RWPE2 (cell line): ENCODE measurements around the gene ZNF469.

Experiments
- ATAC-seq: fragments of 200-7000 bp; cut with Tn5 transposase; 3 replicates; pipeline ENCODE4 v1.9.1; 2021; ENCODE audit warnings: low read depth
- DNase-seq: peaks from one replicate; pipeline ENCODE4 v3.0.0-alpha.2; 2020; ENCODE audit warnings: low spot score
- H3K27ac ChIP-seq: fragments of 450-650 bp; 2 replicates; pipeline ENCODE4 v1.5.1; 2017; ENCODE audit warnings: mild to moderate bottlenecking; ENCODE audit not compliant: poor library complexity, severe bottlenecking
- H3K27me3 ChIP-seq: fragments of 250-450 bp; sonication (Bioruptor Pico); 2 replicates; pipeline ENCODE4 v1.5.1; 2021; ENCODE audit warnings: mild to moderate bottlenecking, moderate library complexity; ENCODE audit not compliant: insufficient read depth, poor library complexity, severe bottlenecking
- H3K36me3 ChIP-seq: fragments of 250-450 bp; sonication (Bioruptor Pico); 2 replicates; pipeline ENCODE4 v1.5.1; 2020; ENCODE audit warnings: low read depth, mild to moderate bottlenecking, moderate library complexity
- H3K4me1 ChIP-seq: fragments of 250-450 bp; sonication (Bioruptor Pico); 2 replicates; pipeline ENCODE4 v1.5.1; 2021; ENCODE audit warnings: mild to moderate bottlenecking, moderate library complexity; ENCODE audit not compliant: insufficient read depth, poor library complexity, severe bottlenecking
- H3K4me3 ChIP-seq: fragments of 250-450 bp; sonication (Bioruptor Pico); 2 replicates; pipeline ENCODE4 v1.5.1; 2021; ENCODE audit warnings: mild to moderate bottlenecking, moderate library complexity; ENCODE audit not compliant: severe bottlenecking
- H3K9me3 ChIP-seq: fragments of 250-450 bp; sonication (Bioruptor Pico); 2 replicates; pipeline ENCODE4 v1.5.1; 2021; ENCODE audit warnings: mild to moderate bottlenecking, moderate library complexity; ENCODE audit not compliant: severe bottlenecking
- CTCF ChIP-seq: fragments of 450-650 bp; IDR thresholded peaks from one replicate; pipeline ENCODE4 v1.5.1; 2017; ENCODE audit warnings: mild to moderate bottlenecking, moderate library complexity; ENCODE audit not compliant: poor library complexity, severe bottlenecking

The ZNF469 gene

DNA sequence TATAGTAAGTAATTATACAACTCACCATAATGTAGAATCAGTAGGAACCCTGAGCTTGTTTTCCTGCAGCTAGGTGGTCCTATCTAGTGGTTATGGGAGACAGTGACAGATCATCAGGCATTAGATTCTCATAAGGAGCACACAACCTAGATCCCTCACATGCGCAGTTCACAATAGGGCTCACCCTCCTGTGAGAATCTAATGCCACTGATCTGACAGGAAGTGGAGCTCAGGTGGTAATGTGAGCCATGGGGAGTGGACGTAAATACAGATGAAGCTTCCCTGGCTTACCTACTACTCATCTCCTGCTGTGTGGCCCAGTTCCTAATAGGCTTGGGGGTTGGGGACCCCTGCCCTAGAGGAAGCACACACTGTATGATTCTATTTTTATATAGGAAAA lies 21.8 kb upstream of the ZNF469 start:
- no peaks in the 10 kb centered on the region for H3K4me1 ChIP-seq
- peaks cover 12% of the 10 kb centered on the region for H3K27me3 ChIP-seq
- H3K36me3 ChIP-seq, result no peaks in the 10 kb centered on the region
- ATAC-seq (no peak), DNase-seq (no peak)
- no peak overlapping the region for H3K27ac ChIP-seq
- no peaks in the 10 kb centered on the region for H3K9me3 ChIP-seq
- no peak for TF ChIP-seq CTCF
- no peak overlapping the region for H3K4me3 ChIP-seq

GRCh38 chr16:88361775-88362174 lies 21.0 kb upstream of the ZNF469 start:
- DNase-seq (no peak), ATAC-seq (no peak)
- H3K36me3 ChIP-seq, result no peaks in the 10 kb centered on the region
- peaks cover 12% of the 10 kb centered on the region for H3K27me3 ChIP-seq
- no peak overlapping the region for H3K4me3 ChIP-seq
- H3K9me3 ChIP-seq, result no peaks in the 10 kb centered on the region
- H3K4me1 ChIP-seq, result no peaks in the 10 kb centered on the region
- H3K27ac ChIP-seq, result no peak overlapping the region
- TF ChIP-seq CTCF, result no peak

GRCh38 chr16:88363239-88363891 lies 19.4 kb upstream of the ZNF469 start:
- DNase-seq (no peak), ATAC-seq (no peak)
- H3K4me1 ChIP-seq, result no peaks in the 10 kb centered on the region
- no peak for TF ChIP-seq CTCF
- peaks cover 12% of the 10 kb centered on the region for H3K27me3 ChIP-seq
- H3K36me3 ChIP-seq, result no peaks in the 10 kb centered on the region
- H3K9me3 ChIP-seq, result no peaks in the 10 kb centered on the region
- no peak overlapping the region for H3K27ac ChIP-seq
- no peak overlapping the region for H3K4me3 ChIP-seq

DNA sequence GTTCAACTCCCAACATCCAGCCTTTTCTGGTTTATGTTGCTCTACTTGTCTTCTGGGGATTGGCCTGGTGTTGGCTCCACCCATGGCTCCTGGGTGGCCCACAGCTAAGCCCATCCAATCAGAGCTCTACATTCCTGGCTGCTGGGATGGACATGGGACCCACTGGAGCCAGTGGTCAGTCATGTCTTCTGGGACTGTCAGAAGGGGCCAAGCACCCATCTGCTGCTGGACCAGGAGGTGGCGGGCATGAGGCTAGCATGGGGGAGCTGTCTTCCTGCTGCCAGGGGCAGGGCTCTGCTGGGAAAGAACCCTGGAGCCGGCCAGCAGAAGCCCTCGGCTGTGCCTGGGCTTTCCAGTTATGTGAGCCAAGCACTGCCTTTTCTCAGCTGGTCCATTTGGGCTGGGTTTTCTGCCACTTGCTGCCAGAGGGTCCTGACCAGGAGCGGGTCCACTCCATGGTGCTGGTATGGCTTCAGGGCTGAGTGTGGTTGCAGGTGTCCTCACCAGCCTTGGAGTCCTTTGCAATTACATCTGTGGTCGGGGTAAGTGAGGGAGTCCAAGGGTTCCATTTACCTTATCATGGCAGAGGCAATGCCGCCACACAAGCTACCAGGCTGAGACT lies 17.4 kb upstream of the ZNF469 start:
- Histone ChIP-seq H3K9me3 (no peaks in the 10 kb centered on the region), H3K27me3 (peaks cover 12% of the 10 kb centered on the region), H3K36me3 (no peaks in the 10 kb centered on the region), H3K4me3 (no peak overlapping the region), H3K4me1 (no peaks in the 10 kb centered on the region), H3K27ac (no peak overlapping the region)
- no peak for TF ChIP-seq CTCF
- DNase-seq (peak; percentile 29), ATAC-seq (no peak)

DNA sequence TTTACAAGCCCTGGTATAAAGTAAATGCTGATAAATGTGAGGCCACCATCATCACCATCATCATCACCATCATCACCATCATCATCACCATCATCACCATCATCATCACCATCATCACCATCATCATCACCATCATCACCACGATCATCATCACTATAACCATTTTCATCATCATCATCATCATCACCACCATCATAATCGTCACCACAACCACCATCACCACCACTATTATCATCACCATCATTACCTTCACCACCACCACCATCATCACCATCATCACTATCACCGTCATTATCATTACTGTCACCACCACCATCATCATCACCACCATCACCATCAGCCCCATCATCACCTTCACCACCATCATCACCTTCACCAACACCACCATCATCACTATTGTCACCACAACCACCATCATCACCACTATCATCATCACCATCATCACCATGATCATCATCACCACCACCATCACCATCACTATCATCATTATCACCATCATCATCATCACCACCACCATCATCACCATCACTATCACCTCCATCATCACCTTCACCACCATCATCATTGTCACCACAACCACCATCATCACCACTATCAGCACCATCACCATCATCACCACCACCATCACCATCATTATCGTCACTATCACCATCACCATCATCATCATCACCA lies 16.6 kb upstream of the ZNF469 start:
- H3K9me3 ChIP-seq, result no peaks in the 10 kb centered on the region
- no peak overlapping the region for H3K27ac ChIP-seq
- TF ChIP-seq CTCF, result no peak
- no peaks in the 10 kb centered on the region for H3K36me3 ChIP-seq
- peaks cover 12% of the 10 kb centered on the region for H3K27me3 ChIP-seq
- H3K4me3 ChIP-seq, result no peak overlapping the region
- no peak for DNase-seq
- H3K4me1 ChIP-seq, result no peaks in the 10 kb centered on the region
- no peak for ATAC-seq
